Lower lobe of right lung (tissue), 2 donors: ENCODE measurements around the gene WDR72. TPM values are rescaled to one million over a fixed set of nuclear protein-coding genes. Genes with fewer than 3 reads are reported as not detected.
A peak's percentile ranks its signal among the peaks of the same experiment; 100 is the strongest.

Experiments
- ATAC-seq, 2 donors: fragments of 200-7000 bp; cut with Tn5 transposase; one replicate each; pipeline ENCODE4 v1.9.1; 2020 to 2022; ENCODE audit warnings: mild to moderate bottlenecking in 2 of 2, moderate library complexity in 2 of 2
- DNase-seq: peaks from one replicate; pipeline ENCODE4 v3.0.0-alpha.2; 2020
- H3K27ac ChIP-seq: fragments of 200-600 bp; one replicate; pipeline ENCODE4 v1.8.0; 2022
- H3K27me3 ChIP-seq: fragments of 200-600 bp; one replicate; pipeline ENCODE4 v1.8.0; 2022; ENCODE audit warnings: low read depth
- H3K36me3 ChIP-seq: fragments of 200-600 bp; one replicate; pipeline ENCODE4 v1.8.0; 2022; ENCODE audit warnings: mild to moderate bottlenecking
- H3K4me1 ChIP-seq: fragments of 200-600 bp; one replicate; pipeline ENCODE4 v1.8.0; 2022
- H3K4me3 ChIP-seq: fragments of 200-600 bp; one replicate; pipeline ENCODE4 v1.8.0; 2022; ENCODE audit warnings: mild to moderate bottlenecking
- H3K9me3 ChIP-seq: fragments of 200-600 bp; one replicate; pipeline ENCODE4 v1.8.0; 2022
- CTCF ChIP-seq: fragments of 200-600 bp; IDR thresholded peaks from one replicate; pipeline ENCODE4 v1.8.0; 2022; ENCODE audit warnings: antibody characterized with exemption, mild to moderate bottlenecking
- intact Hi-C: fragments of 100-400 bp; cut with DNase I; formaldehyde crosslinking; loops from one replicate; pipeline ENCODE4 v1.11.0; 2022
- long read RNA-seq: library from polyadenylated mRNA; unstranded; transcript quantifications from one replicate; pipeline ENCODE4 v2.0.0, GENCODE V29; 2021
- total RNA-seq: library from RNA; stranded (reverse); fragmentation: NEBNext Ultra II Directional; extraction: Animal tissue kit (Norgen Biotek cat#: 25700); gene quantifications from one replicate; pipeline ENCODE4 v1.2.1, GENCODE V29; 2021
- donor health status: DM: no; HTN: yes; CAD: no; lungs with severe emphysema.

The WDR72 gene
- 1.5 TPM for total RNA-seq
- long read RNA-seq, full-length matches to known transcripts, result 1 of 1 reads
- long read RNA-seq, partial matches to known transcripts, result 0 of 1 reads
- long read RNA-seq, other reads (novel, unspliced or antisense), result 0 of 1 reads

- peak; percentile 77 to 93 for ATAC-seq
- Histone ChIP-seq H3K4me1 (no peaks in the 10 kb centered on the region), H3K27ac (no peak within 1 kb of the TSS), H3K4me3 (peak within 1 kb of the TSS; percentile 54), H3K36me3 (no peaks in the 10 kb centered on the region), H3K9me3 (no peaks in the 10 kb centered on the region), H3K27me3 (peaks cover 12% of the 10 kb centered on the region)
- no peak for DNase-seq
- intact Hi-C loops, result no loop called here
- no peak for TF ChIP-seq CTCF
Observed at GRCh38 chr15:53759411-53759931, at the start of gene WDR72. WDR72 (minus strand) TSS chr15:53759663; CDS start chr15:53733149, 26,514 bp downstream.

- TF ChIP-seq CTCF, result peak; percentile 59
- Histone ChIP-seq H3K4me1 (no peaks in the 10 kb centered on the region), H3K4me3 (no peak overlapping the region), H3K9me3 (no peaks in the 10 kb centered on the region), H3K27me3 (no peaks in the 10 kb centered on the region), H3K27ac (no peak overlapping the region), H3K36me3 (no peaks in the 10 kb centered on the region)
- ATAC-seq (no peak), DNase-seq (no peak)
- intact Hi-C loops, result loop anchor here (10.0 kb wide), 1 partner anchor 57 kb away; no protein-coding TSS in a partner anchor
Observed at GRCh38 chr15:53808058-53808706, 48.7 kb upstream of the WDR72 start.

GRCh38 chr15:53807501-53807900, 48.0 kb upstream of the WDR72 start:
- no peaks in the 10 kb centered on the region for H3K36me3 ChIP-seq
- H3K4me3 ChIP-seq, result no peak overlapping the region
- no peaks in the 10 kb centered on the region for H3K27me3 ChIP-seq
- no peak overlapping the region for H3K27ac ChIP-seq
- no peaks in the 10 kb centered on the region for H3K9me3 ChIP-seq
- no peak for TF ChIP-seq CTCF
- no peak for ATAC-seq
- intact Hi-C loops, result loop anchor here (10.0 kb wide), 1 partner anchor 57 kb away; no protein-coding TSS in a partner anchor
- no peaks in the 10 kb centered on the region for H3K4me1 ChIP-seq
- no peak for DNase-seq

GRCh38 chr15:53802672-53803071, 43.2 kb upstream of the WDR72 start:
- H3K4me1 ChIP-seq, result no peaks in the 10 kb centered on the region
- intact Hi-C loops, result loop anchor here (10.0 kb wide), 1 partner anchor 62 kb away; no protein-coding TSS in a partner anchor
- no peaks in the 10 kb centered on the region for H3K9me3 ChIP-seq
- ATAC-seq, result no peak
- H3K36me3 ChIP-seq, result no peaks in the 10 kb centered on the region
- no peaks in the 10 kb centered on the region for H3K27me3 ChIP-seq
- H3K27ac ChIP-seq, result no peak overlapping the region
- no peak for TF ChIP-seq CTCF
- DNase-seq, result no peak
- no peak overlapping the region for H3K4me3 ChIP-seq

- Histone ChIP-seq H3K27ac (no peak overlapping the region), H3K36me3 (no peaks in the 10 kb centered on the region), H3K4me3 (no peak overlapping the region), H3K4me1 (no peaks in the 10 kb centered on the region), H3K27me3 (no peaks in the 10 kb centered on the region), H3K9me3 (no peaks in the 10 kb centered on the region)
- intact Hi-C loops, result no loop called here
- no peak for TF ChIP-seq CTCF
- DNase-seq (no peak), ATAC-seq (no peak)
Observed at GRCh38 chr15:53791581-53791980, 32.1 kb upstream of the WDR72 start.
